Measurements from ENCODE around the gene ATAD1.
"Not testable (repeated sequence)": the region's sequence is repeated elsewhere in the genome, so short reads cannot be mapped to it uniquely, and the experiment has no call there.

Gene ATAD1

GRCh38 chr10:87746911-87747310 is 71.1 kb downstream of the ATAD1 start:
- no peak for DNase-seq (ENCODE audit: extremely low read depth, low read depth)
- TF ChIP-seq, protein P1, sequence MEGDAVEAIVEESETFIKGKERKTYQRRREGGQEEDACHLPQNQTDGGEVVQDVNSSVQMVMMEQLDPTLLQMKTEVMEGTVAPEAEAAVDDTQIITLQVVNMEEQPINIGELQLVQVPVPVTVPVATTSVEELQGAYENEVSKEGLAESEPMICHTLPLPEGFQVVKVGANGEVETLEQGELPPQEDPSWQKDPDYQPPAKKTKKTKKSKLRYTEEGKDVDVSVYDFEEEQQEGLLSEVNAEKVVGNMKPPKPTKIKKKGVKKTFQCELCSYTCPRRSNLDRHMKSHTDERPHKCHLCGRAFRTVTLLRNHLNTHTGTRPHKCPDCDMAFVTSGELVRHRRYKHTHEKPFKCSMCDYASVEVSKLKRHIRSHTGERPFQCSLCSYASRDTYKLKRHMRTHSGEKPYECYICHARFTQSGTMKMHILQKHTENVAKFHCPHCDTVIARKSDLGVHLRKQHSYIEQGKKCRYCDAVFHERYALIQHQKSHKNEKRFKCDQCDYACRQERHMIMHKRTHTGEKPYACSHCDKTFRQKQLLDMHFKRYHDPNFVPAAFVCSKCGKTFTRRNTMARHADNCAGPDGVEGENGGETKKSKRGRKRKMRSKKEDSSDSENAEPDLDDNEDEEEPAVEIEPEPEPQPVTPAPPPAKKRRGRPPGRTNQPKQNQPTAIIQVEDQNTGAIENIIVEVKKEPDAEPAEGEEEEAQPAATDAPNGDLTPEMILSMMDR (IDR thresholded peaks at IDR 0.05; ENCODE audit: low read depth, low read length) = no peak

- DNase-seq (ENCODE audit: extremely low read depth, low read depth) = no peak
- TF ChIP-seq, protein P1 (IDR thresholded peaks at IDR 0.05; ENCODE audit: low read depth, low read length) = no peak
Measured at GRCh38 chr10:87744606-87745005, 73.4 kb downstream of the ATAD1 start.

- DNase-seq (ENCODE audit: extremely low read depth, low read depth) = not testable (repeated sequence)
Measured at GRCh38 chr10:87742992-87743610, 74.9 kb downstream of the ATAD1 start.

DNA sequence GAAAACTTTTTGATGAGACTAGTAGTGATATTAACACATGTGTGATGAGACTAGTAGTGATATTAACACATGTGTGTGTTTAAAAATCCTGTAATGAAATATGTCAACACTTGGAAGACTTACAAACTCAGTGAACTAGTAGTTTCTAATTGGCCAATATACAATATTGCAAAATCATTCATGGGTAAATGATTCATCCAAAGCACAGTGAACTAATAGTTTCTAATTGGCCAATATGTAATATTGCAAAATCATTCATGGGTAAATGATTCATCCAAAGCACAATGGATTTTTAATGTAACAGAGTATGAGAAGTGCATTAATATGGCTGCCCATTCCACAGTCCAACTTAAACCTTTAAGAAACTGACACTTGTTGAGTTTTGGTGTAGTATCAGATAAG is 77.8 kb downstream of the ATAD1 start:
- DNase-seq (ENCODE audit: extremely low read depth, low read depth) = peak; percentile 41
- TF ChIP-seq, protein P1 (IDR thresholded peaks at IDR 0.05; ENCODE audit: low read depth, low read length) = no peak

GRCh38 chr10:87739703-87740102 is 78.3 kb downstream of the ATAD1 start:
- no peak for DNase-seq (ENCODE audit: extremely low read depth, low read depth)
- TF ChIP-seq, protein P1 (IDR thresholded peaks at IDR 0.05; ENCODE audit: low read depth, low read length) = no peak

DNA sequence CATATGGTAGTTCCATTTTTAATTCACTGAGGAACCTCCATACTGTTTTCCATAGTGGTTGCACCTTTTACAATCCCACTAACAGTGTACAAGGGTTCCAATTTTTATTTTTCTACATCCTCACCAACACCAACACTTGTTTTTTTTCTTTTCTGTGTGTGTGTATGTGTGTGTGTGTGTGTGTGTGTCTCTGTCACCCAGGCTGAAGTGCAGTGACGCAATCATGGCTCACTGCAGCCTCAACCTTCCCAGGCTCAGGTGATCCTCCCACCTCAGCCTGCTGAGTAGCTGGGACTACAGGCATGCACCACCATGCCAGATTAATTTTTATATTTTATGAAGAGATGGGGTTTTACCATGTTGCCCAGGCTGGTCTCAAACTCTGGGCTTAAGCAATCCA is 79.8 kb downstream of the ATAD1 start:
- DNase-seq (ENCODE audit: extremely low read depth, low read depth) = not testable (repeated sequence)

DNA sequence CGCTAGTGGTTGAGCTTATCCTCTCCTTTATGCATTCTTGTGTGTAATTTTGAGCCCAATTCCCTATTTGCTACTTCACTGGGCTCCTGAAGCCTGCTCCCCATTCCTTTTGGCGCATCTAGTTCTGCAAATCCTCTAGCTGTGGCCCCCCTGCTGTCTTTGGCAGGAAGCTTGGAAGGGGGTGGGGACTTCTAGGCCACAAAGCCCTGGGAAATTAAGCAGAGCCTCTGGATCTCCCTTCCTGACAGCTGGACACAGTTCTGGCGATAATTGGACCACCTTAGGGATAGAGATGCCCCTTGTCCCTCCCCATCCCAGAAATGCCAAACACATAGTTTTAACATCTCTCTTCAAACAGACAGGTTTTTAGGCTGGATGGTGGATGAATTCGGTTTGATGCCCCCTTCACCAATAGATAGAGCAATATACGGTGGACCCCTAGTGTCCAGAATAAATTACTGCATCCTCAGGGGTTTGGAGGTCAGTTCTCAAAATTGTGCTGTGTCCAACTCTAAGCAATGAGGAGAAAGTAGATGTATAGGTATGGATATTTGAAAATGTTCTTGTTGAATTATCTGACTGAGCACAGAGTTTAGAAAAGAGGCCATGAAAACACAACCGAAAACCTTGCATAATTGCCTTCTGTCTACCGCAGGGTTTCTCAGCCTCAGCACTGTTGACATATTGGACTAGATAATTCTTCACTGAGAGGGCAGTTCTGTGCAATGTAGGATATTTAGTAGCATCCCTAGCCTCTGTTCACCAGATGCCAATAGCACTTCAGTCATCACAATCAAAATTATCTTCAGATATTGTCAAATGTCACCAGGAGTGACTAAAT is 82.8 kb downstream of the ATAD1 start:
- peak; percentile 15 for DNase-seq (ENCODE audit: extremely low read depth, low read depth)

DNA sequence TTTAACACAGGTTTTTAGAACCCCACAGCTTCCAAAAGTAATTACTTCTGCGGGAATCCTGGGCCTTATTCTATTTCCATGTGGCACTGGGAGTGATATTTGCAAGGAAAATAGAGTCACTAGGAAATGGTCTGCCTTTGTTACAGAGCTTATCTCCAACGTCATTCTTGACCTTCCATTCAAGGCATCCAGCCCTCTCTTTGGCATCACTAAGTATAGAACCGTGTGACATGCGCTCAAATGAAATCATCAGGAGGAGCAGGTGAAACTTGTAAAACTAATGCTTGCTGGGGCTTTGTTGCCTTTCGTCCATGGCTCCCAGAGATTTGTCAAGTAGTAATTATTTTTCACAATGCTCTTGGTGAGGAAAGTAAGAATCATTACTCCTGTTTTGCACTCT is 84.9 kb downstream of the ATAD1 start:
- TF ChIP-seq, protein P1 (IDR thresholded peaks at IDR 0.05; ENCODE audit: low read depth, low read length) = no peak

More for the DNA sequence above, 82.8 kb downstream of the ATAD1 start:
- TF ChIP-seq, protein P1 (IDR thresholded peaks at IDR 0.05; ENCODE audit: low read depth, low read length) = peak; percentile 70

More for the DNA sequence above, 84.9 kb downstream of the ATAD1 start:
- DNase-seq (ENCODE audit: extremely low read depth, low read depth) = no peak

Data from AG09319 (cell line).